SIG-M5 treated with dmso at 0.1 percent for 504 hours (cell line): ENCODE data around the gene RABL6.
"Not testable (repeated sequence)": the region's sequence is repeated elsewhere in the genome, so short reads cannot be mapped to it uniquely, and the experiment has no call there.

Source experiments
- DNase-seq: peaks from one replicate; lab custom pipeline; 2025; ENCODE audit not compliant: unreplicated experiment; lab: John Stamatoyannopoulos, UW

RABL6 gene

GRCh38 chr9:136856079-136856476 is 48.3 kb downstream of the RABL6 start:
- no peak for DNase-seq

DNA sequence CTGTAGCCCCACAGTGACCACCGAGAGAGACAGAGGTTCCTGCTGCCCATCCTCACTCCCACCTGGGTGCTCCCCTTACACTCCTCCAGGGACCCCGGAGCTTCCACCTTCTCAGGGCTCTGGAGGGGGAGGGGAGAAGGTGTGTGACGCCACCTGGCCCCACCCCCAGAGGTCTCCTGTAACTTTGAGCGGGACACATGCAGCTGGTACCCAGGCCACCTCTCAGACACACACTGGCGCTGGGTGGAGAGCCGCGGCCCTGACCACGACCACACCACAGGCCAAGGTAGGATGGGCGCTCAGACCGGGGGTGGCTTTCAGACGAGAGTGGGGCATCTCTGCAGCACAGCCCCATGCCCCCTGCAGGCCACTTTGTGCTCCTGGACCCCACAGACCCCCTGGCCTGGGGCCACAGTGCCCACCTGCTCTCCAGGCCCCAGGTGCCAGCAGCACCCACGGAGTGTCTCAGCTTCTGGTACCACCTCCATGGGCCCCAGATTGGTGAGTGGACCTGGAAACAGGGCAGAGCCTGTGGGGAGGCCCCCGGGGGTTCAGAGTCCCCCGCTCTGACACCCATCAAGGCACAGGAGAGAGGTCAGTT is 48.9 kb downstream of the RABL6 start:
- DNase-seq, result no peak

- no peak for DNase-seq
These were observed 49.4 kb downstream of the RABL6 start for GRCh38 chr9:136857166-136857565.

GRCh38 chr9:136857581-136858412 is 50.0 kb downstream of the RABL6 start:
- no peak for DNase-seq

DNA sequence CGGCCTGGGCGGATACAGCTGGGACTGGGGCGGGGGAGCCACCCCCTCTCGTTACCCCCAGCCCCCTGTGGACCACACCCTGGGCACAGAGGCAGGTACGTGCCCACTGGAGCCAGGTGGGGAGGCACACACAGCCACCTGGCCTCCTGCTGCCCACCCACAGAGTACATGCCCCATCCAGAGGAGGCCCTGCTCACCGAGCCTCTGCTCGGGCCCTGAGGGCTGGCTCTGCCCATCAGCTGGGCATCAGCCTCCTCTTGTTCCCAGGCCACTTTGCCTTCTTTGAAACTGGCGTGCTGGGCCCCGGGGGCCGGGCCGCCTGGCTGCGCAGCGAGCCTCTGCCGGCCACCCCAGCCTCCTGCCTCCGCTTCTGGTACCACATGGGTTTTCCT is 50.7 kb downstream of the RABL6 start:
- DNase-seq, result no peak

GRCh38 chr9:136858844-136859757 is 51.4 kb downstream of the RABL6 start:
- DNase-seq, result no peak

DNA sequence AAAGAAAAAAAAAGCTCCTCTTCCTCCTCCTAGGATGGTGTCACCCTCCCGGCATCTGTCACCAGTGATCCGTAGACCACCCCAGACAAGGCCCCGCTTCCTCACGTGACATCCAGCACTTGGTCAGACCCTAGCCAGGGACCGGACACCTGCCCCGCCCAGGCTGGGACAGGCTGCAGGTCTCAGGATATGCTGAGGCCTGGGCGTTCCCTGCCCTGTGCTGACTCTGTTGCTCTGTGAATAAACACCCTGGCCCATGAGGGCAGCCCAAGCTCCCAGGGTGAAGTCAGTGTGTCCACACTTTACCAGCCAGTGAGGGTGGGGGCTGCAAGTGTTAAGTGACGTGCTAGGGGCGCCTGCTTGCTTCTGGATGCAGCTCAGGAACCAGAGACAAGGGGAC is 52.8 kb downstream of the RABL6 start:
- DNase-seq, result no peak

DNA sequence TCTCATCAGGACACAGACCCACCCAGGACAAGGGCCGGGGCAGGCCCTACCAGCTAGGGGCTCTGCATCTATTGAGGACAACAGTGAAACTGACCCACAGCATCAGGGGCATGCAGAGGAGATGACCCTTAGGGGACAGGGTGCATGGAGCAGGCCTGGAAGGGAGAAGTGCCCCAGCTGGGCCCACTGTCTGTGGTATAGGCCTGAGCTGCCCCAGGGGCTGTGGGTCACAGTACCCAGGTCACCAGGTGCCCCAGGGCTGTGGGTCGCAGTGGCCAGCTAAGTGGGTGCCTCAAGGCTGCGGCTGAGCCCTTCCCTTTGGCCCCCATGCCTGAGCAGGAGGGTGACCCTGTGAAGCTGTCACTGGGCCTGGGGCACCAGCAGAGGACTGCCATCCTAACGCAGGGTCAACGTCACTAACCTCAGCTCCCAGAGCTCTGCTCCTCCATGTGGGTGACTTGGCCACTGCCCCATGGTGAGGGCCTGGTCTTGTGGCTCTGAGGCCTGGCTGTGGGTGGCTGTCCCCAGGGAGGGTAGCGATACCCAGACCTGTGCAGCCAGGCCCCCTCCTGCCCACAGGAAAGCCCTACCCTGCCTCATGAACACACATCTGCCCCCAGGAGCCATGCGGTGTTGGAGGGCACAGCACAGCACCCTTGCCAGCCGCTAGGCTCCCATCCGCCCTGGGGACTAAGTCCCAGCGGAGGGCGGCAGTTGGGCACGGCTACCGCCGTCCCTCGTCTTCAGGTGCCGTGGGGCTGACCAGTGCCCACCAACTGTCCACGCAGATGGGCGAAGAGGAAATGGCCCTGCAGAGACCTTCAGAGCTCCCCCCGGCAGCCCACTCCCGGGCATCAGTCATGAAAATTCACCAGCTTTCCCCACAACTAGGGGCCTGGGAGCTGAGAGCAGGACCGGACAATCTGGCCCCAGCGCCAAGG is 53.5 kb downstream of the RABL6 start:
- no peak for DNase-seq

GRCh38 chr9:136861874-136862457 is 54.2 kb downstream of the RABL6 start:
- no peak for DNase-seq

- DNase-seq, result no peak
These were observed 55.3 kb downstream of the RABL6 start for GRCh38 chr9:136862849-136863622.

- DNase-seq, result no peak
These were observed 56.0 kb downstream of the RABL6 start for GRCh38 chr9:136863623-136864273.

DNA sequence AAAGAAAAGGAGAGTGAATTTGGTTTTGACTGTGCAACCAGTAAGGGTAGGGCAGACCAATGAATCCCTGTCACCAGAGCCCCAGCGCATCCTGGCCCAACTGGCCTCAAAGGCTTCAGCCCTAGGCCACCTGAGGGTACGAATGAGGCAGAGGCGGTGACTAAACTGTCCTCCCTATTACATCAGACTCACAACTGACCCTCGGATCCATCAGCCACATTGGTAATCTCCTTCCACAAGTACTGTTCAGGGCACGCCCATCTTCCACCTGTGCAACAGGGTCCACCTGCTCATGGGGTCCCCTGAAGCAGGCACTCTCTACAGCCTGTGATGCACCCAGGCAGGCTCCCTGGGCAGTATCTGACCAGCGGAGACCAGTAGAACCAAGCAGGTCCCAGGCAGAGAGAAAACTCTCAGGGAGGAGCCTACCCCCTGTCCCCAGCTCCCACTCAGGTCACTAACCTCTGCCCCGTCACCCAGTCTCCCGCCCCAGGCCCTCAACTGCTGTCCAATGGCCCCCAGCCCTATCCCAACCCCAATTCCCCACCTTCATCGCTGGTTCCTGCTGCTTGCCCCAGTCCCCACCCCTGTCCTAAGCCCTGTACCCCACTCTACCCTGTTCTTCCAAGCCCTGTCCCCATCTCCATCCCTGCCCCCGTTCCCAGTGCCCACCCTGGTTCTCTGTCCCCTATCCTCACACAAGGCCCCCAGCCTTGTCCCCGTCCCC is 57.5 kb downstream of the RABL6 start:
- DNase-seq, result no peak

- no peak for DNase-seq
These were observed 58.0 kb downstream of the RABL6 start for GRCh38 chr9:136865768-136866103.

DNA sequence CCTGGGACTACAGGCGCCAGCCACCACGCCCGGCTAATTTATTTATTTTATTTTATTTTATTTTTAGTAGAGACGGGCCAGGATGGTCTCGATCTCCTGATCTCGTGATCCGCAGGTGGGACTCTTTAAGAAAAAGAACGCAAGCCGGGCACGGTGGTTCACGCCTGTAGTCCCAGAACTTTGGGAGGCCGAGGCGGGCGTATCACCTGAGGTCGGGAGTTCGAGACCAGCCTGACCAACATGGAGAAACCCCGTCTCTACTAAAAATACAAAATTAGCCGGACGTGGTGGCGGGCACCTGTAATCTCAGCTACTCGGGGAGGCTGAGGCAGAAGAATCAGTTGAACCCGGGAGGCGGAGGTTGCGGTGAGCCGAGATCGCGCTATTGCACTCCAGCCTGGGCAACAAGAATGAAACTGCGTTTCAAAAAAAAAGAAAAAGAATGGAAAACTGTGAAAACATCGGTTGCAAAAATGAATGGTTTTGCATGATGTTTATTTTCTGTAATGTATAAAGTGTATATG is 59.2 kb downstream of the RABL6 start:
- not testable (repeated sequence) for DNase-seq

- no peak for DNase-seq
These were observed 59.7 kb downstream of the RABL6 start for GRCh38 chr9:136867480-136867879.

GRCh38 chr9:136867917-136868316 is 60.2 kb downstream of the RABL6 start:
- DNase-seq, result no peak

DNA sequence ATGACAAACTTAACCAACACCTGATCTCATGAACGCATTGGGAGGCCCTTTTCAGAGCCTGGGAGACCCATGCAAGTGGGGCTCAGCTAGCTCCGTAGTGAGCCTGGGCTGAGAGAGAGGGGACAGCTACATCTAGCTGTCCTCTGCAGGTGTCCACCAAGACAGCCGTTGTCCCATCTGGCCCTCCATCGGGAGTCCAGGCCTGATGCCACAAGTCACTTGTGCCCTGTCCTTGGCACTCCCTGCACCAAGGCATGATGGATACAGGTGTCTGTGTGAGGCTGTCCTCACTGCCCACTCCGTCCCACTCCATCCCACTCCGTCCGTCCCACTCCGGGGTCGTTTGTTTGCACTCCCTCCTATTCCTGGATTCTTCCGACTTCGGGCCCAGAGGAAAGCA is 60.9 kb downstream of the RABL6 start:
- DNase-seq, result no peak

DNA sequence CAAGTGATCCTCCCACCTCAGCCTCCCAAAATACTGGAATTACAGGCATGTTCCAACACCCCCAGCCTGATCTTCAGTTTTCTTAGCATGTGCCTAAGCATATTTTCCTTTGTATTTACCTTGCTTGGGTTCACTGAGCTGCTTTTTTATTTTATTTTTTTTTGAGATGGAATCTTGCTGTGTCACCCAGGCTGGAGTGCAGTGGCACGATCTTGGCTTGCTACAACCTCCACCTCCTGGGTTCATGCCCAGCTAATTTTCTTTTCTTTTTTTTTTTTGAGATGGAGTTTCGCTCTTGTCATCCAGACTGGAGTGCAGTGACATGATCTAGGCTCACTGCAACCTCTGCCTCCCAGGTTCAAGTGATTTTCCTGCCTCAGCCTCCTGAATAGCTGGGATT is 61.9 kb downstream of the RABL6 start:
- not testable (repeated sequence) for DNase-seq
